Activated naive CD4-positive, alpha-beta T cell treated with anti-CD3 and anti-CD28 coated beads, Interleukin-2, amount 10 ng/mL, durations not matched to agents 7 days and 5 days (primary cell): Measurements from ENCODE around the gene BCL6.

Experiments used
- CTCF ChIA-PET: fragments of 350-600 bp; sonication (Branson Sonifier 250); formaldehyde crosslinking; loops from one replicate; lab custom pipeline; 2021; ENCODE audit warnings: antibody characterized with exemption; lab: Charles Lee
- DNase-seq: peaks from one replicate; pipeline ENCODE4 v3.0.0-alpha.2; 2020
- H3K27ac Mint-ChIP-seq: one replicate; pipeline ENCODE4 v1.8.0; 2021; ENCODE audit warnings: mild to moderate bottlenecking, moderate library complexity, mixed read lengths
- H3K27me3 Mint-ChIP-seq: one replicate; pipeline ENCODE4 v1.8.0; 2021; ENCODE audit warnings: mild to moderate bottlenecking, mixed read lengths
- H3K36me3 Mint-ChIP-seq: one replicate; pipeline ENCODE4 v1.8.0; 2021; ENCODE audit warnings: mixed read lengths
- H3K4me1 Mint-ChIP-seq: one replicate; pipeline ENCODE4 v1.8.0; 2021; ENCODE audit warnings: mixed read lengths
- H3K4me3 Mint-ChIP-seq: one replicate; pipeline ENCODE4 v1.8.0; 2021; ENCODE audit warnings: mild to moderate bottlenecking, moderate library complexity, mixed read lengths
- H3K9me3 Mint-ChIP-seq: one replicate; pipeline ENCODE4 v1.8.0; 2021; ENCODE audit warnings: mixed read lengths

Gene BCL6

GRCh38 chr3:187745201-187746058 lies at the start of gene BCL6:
BCL6 (minus strand) TSS chr3:187745468; CDS start chr3:187733693, 11,775 bp downstream.
- H3K4me1 Mint-ChIP-seq = peaks cover 60% of the 10 kb centered on the region

GRCh38 chr3:187794731-187795130 lies 49.5 kb upstream of the BCL6 start:
- Mint-ChIP-seq H3K36me3 (peaks cover 69% of the 10 kb centered on the region), H3K27ac (no peak overlapping the region), H3K27me3 (peaks cover 4% of the 10 kb centered on the region), H3K4me3 (no peak overlapping the region), H3K9me3 (peaks cover 25% of the 10 kb centered on the region), H3K4me1 (peaks cover 59% of the 10 kb centered on the region)
- CTCF ChIA-PET = no interaction called here
- DNase-seq = no peak

More at GRCh38 chr3:187745201-187746058, at the start of gene BCL6:
- peak; percentile 92 for DNase-seq
- Mint-ChIP-seq H3K4me3 (peak within 1 kb of the TSS; percentile 99), H3K9me3 (no peaks in the 10 kb centered on the region), H3K27me3 (peaks cover 16% of the 10 kb centered on the region), H3K27ac (peak within 1 kb of the TSS; percentile 100), H3K36me3 (peaks cover 26% of the 10 kb centered on the region)
- CTCF ChIA-PET = interaction anchor here (0.8 to 5.5 kb wide), 12 partner anchors 53 to 1296 kb away, joined by 3 to 50 read pairs (median 4); no protein-coding TSS in a partner anchor

- Mint-ChIP-seq H3K4me1 (peaks cover 58% of the 10 kb centered on the region), H3K27me3 (peaks cover 4% of the 10 kb centered on the region), H3K4me3 (no peak overlapping the region), H3K27ac (no peak overlapping the region), H3K9me3 (peaks cover 24% of the 10 kb centered on the region), H3K36me3 (peaks cover 67% of the 10 kb centered on the region)
- CTCF ChIA-PET = no interaction called here
- no peak for DNase-seq
Observed at GRCh38 chr3:187793618-187794017, 48.4 kb upstream of the BCL6 start.

GRCh38 chr3:187792521-187792920 lies 47.3 kb upstream of the BCL6 start:
- H3K4me3 Mint-ChIP-seq = no peak overlapping the region
- peaks cover 19% of the 10 kb centered on the region for H3K9me3 Mint-ChIP-seq
- peaks cover 4% of the 10 kb centered on the region for H3K27me3 Mint-ChIP-seq
- peaks cover 47% of the 10 kb centered on the region for H3K4me1 Mint-ChIP-seq
- no peak overlapping the region for H3K27ac Mint-ChIP-seq
- H3K36me3 Mint-ChIP-seq = peaks cover 59% of the 10 kb centered on the region
- no peak for DNase-seq
- CTCF ChIA-PET = no interaction called here

GRCh38 chr3:187789872-187790271 lies 44.6 kb upstream of the BCL6 start:
- Mint-ChIP-seq H3K4me1 (peaks cover 29% of the 10 kb centered on the region), H3K9me3 (peaks cover 9% of the 10 kb centered on the region), H3K36me3 (peaks cover 40% of the 10 kb centered on the region), H3K27me3 (peaks cover 4% of the 10 kb centered on the region), H3K4me3 (no peak overlapping the region), H3K27ac (no peak overlapping the region)
- DNase-seq = no peak
- CTCF ChIA-PET = interaction anchor here (1.1 kb wide), 1 partner anchor 24 kb away, joined by 3 read pairs; no protein-coding TSS in a partner anchor

- Mint-ChIP-seq H3K4me3 (no peak overlapping the region), H3K36me3 (peaks cover 36% of the 10 kb centered on the region), H3K4me1 (peaks cover 25% of the 10 kb centered on the region), H3K27ac (no peak overlapping the region), H3K27me3 (peaks cover 4% of the 10 kb centered on the region), H3K9me3 (peaks cover 8% of the 10 kb centered on the region)
- CTCF ChIA-PET = interaction anchor here (1.0 to 1.5 kb wide), 2 partner anchors 42 to 48 kb away, joined by 3 to 4 read pairs; no protein-coding TSS in a partner anchor
- DNase-seq = no peak
Observed at GRCh38 chr3:187788984-187789857, 44.0 kb upstream of the BCL6 start.

GRCh38 chr3:187783098-187783497 lies 37.8 kb upstream of the BCL6 start:
- peaks cover 11% of the 10 kb centered on the region for H3K36me3 Mint-ChIP-seq
- H3K4me1 Mint-ChIP-seq = peaks cover 34% of the 10 kb centered on the region
- H3K4me3 Mint-ChIP-seq = no peak overlapping the region
- no peak for DNase-seq
- peaks cover 4% of the 10 kb centered on the region for H3K27me3 Mint-ChIP-seq
- H3K27ac Mint-ChIP-seq = peak overlapping the region; percentile 50
- CTCF ChIA-PET = interaction anchor here (1.4 kb wide), 1 partner anchor 275 kb away, joined by 3 read pairs; no protein-coding TSS in a partner anchor
- H3K9me3 Mint-ChIP-seq = peaks cover 8% of the 10 kb centered on the region

- Mint-ChIP-seq H3K27me3 (peaks cover 4% of the 10 kb centered on the region), H3K9me3 (peaks cover 9% of the 10 kb centered on the region), H3K27ac (no peak overlapping the region), H3K4me1 (peaks cover 45% of the 10 kb centered on the region), H3K4me3 (no peak overlapping the region), H3K36me3 (peaks cover 13% of the 10 kb centered on the region)
- CTCF ChIA-PET = interaction anchor here (0.6 kb wide), 1 partner anchor 1173 kb away, joined by 3 read pairs; no protein-coding TSS in a partner anchor
- DNase-seq = no peak
Observed at GRCh38 chr3:187782006-187782405, 36.7 kb upstream of the BCL6 start.

GRCh38 chr3:187781001-187781400 lies 35.7 kb upstream of the BCL6 start:
- Mint-ChIP-seq H3K9me3 (peaks cover 9% of the 10 kb centered on the region), H3K27ac (no peak overlapping the region), H3K36me3 (peaks cover 13% of the 10 kb centered on the region), H3K4me3 (no peak overlapping the region), H3K27me3 (no peaks in the 10 kb centered on the region), H3K4me1 (peaks cover 51% of the 10 kb centered on the region)
- CTCF ChIA-PET = no interaction called here
- DNase-seq = no peak

- H3K27me3 Mint-ChIP-seq = no peaks in the 10 kb centered on the region
- no peak for DNase-seq
- no peak overlapping the region for H3K4me3 Mint-ChIP-seq
- CTCF ChIA-PET = no interaction called here
- peaks cover 15% of the 10 kb centered on the region for H3K36me3 Mint-ChIP-seq
- peaks cover 6% of the 10 kb centered on the region for H3K9me3 Mint-ChIP-seq
- H3K27ac Mint-ChIP-seq = no peak overlapping the region
- H3K4me1 Mint-ChIP-seq = peaks cover 68% of the 10 kb centered on the region
Observed at GRCh38 chr3:187778726-187779125, 33.5 kb upstream of the BCL6 start.

- Mint-ChIP-seq H3K4me1 (peaks cover 70% of the 10 kb centered on the region), H3K27me3 (no peaks in the 10 kb centered on the region), H3K27ac (peak overlapping the region; percentile 89), H3K4me3 (peak overlapping the region; percentile 4), H3K9me3 (peaks cover 6% of the 10 kb centered on the region), H3K36me3 (peaks cover 17% of the 10 kb centered on the region)
- CTCF ChIA-PET = interaction anchor here (0.7 to 1.2 kb wide), 4 partner anchors 9 to 93 kb away, joined by 3 read pairs; no protein-coding TSS in a partner anchor
- peak; percentile 65 for DNase-seq
Observed at GRCh38 chr3:187777331-187777941, 32.2 kb upstream of the BCL6 start.

- DNase-seq = no peak
- Mint-ChIP-seq H3K27me3 (no peaks in the 10 kb centered on the region), H3K36me3 (peaks cover 17% of the 10 kb centered on the region), H3K4me1 (peaks cover 74% of the 10 kb centered on the region), H3K4me3 (no peak overlapping the region), H3K27ac (no peak overlapping the region), H3K9me3 (peaks cover 6% of the 10 kb centered on the region)
- CTCF ChIA-PET = interaction anchor here (0.9 kb wide), 1 partner anchor 1179 kb away, joined by 3 read pairs; no protein-coding TSS in a partner anchor
Observed at GRCh38 chr3:187775549-187775948, 30.3 kb upstream of the BCL6 start.

- no peak for DNase-seq
- Mint-ChIP-seq H3K27me3 (no peaks in the 10 kb centered on the region), H3K4me3 (no peak overlapping the region), H3K4me1 (peaks cover 78% of the 10 kb centered on the region), H3K27ac (no peak overlapping the region), H3K9me3 (peaks cover 3% of the 10 kb centered on the region), H3K36me3 (peaks cover 14% of the 10 kb centered on the region)
- CTCF ChIA-PET = no interaction called here
Observed at GRCh38 chr3:187774185-187774789, 29.0 kb upstream of the BCL6 start.
